Lower lobe of right lung (tissue), 2 donors: ENCODE measurements around the gene CTRB2. TPM values are rescaled to one million over a fixed set of nuclear protein-coding genes. Genes with fewer than 3 reads are reported as not detected.

Experiments used
- ATAC-seq, 2 donors: fragments of 200-7000 bp; cut with Tn5 transposase; one replicate each; pipeline ENCODE4 v1.9.1; 2020 to 2022; ENCODE audit warnings: mild to moderate bottlenecking in 2 of 2, moderate library complexity in 2 of 2
- DNase-seq: peaks from one replicate; pipeline ENCODE4 v3.0.0-alpha.2; 2020
- H3K27ac ChIP-seq: fragments of 200-600 bp; one replicate; pipeline ENCODE4 v1.8.0; 2022
- H3K27me3 ChIP-seq: fragments of 200-600 bp; one replicate; pipeline ENCODE4 v1.8.0; 2022; ENCODE audit warnings: low read depth
- H3K36me3 ChIP-seq: fragments of 200-600 bp; one replicate; pipeline ENCODE4 v1.8.0; 2022; ENCODE audit warnings: mild to moderate bottlenecking
- H3K4me1 ChIP-seq: fragments of 200-600 bp; one replicate; pipeline ENCODE4 v1.8.0; 2022
- H3K4me3 ChIP-seq: fragments of 200-600 bp; one replicate; pipeline ENCODE4 v1.8.0; 2022; ENCODE audit warnings: mild to moderate bottlenecking
- H3K9me3 ChIP-seq: fragments of 200-600 bp; one replicate; pipeline ENCODE4 v1.8.0; 2022
- intact Hi-C: fragments of 100-400 bp; cut with DNase I; formaldehyde crosslinking; loops from one replicate; pipeline ENCODE4 v1.11.0; 2022
- total RNA-seq: library from RNA; stranded (reverse); fragmentation: NEBNext Ultra II Directional; extraction: Animal tissue kit (Norgen Biotek cat#: 25700); gene quantifications from one replicate; pipeline ENCODE4 v1.2.1, GENCODE V29; 2021
- TF ChIP-seq, protein P1 (sequence below): fragments of 200-600 bp; IDR thresholded peaks from one replicate; pipeline ENCODE4 v1.8.0; 2022; ENCODE audit warnings: antibody characterized with exemption, mild to moderate bottlenecking
- donor health status: DM: no; HTN: yes; CAD: no; lungs with severe emphysema.

Gene CTRB2
- total RNA-seq, 1 donor from 2014 or later = 0.44 TPM

GRCh38 chr16:75235721-75236193 lies 28.8 kb upstream of the CTRB2 start:
- Histone ChIP-seq H3K27me3 (no peaks in the 10 kb centered on the region), H3K4me1 (peaks cover 36% of the 10 kb centered on the region), H3K9me3 (no peaks in the 10 kb centered on the region), H3K36me3 (peaks cover 69% of the 10 kb centered on the region), H3K27ac (no peak overlapping the region), H3K4me3 (no peak overlapping the region)
- TF ChIP-seq, protein P1, sequence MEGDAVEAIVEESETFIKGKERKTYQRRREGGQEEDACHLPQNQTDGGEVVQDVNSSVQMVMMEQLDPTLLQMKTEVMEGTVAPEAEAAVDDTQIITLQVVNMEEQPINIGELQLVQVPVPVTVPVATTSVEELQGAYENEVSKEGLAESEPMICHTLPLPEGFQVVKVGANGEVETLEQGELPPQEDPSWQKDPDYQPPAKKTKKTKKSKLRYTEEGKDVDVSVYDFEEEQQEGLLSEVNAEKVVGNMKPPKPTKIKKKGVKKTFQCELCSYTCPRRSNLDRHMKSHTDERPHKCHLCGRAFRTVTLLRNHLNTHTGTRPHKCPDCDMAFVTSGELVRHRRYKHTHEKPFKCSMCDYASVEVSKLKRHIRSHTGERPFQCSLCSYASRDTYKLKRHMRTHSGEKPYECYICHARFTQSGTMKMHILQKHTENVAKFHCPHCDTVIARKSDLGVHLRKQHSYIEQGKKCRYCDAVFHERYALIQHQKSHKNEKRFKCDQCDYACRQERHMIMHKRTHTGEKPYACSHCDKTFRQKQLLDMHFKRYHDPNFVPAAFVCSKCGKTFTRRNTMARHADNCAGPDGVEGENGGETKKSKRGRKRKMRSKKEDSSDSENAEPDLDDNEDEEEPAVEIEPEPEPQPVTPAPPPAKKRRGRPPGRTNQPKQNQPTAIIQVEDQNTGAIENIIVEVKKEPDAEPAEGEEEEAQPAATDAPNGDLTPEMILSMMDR = no peak
- ATAC-seq = no peak
- intact Hi-C loops = loop anchor here (10.0 kb wide), 1 partner anchor 149 kb away; no protein-coding TSS in a partner anchor
- DNase-seq = peak; percentile 47

DNA sequence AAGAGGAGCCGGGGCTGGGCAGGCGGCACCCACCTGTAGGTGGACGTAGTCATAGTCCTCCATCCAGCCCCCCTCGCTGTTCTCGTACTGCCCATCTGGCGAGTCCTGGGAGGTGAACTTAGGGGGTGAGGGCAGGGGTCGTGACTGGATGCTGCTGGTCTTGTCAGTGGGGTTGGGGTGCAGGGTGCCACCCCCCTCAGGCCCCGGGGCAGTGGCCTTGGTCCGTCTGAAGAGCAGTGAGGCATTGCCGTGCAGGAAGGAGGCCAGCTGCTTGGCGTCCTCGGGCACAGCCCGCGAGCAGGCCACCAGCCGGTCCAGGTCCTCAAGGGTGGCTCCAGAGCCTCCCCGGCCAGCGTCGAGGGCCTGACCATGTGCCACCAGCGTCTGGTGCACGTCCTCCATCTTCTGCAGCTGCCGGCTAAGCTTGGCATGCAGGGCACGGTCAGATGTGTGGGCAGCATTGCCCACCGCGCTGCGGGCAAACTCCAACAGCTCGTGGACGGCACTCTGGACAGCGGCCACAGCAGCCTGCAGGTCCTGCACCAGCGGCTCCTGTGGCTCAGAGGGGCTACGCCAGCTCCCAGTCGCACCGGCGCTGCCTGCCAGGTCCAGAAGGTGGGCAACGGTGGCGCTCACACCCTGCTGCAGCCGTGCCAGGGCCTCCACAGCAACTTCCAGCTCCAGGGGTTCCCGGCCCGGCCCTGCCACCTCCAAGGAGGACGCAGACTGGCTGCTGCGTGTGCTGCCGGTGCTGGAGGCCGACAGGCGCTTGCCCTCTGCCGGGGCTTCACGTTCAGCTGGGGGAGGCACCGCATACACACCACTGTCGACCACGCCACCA lies 28.1 kb upstream of the CTRB2 start:
- intact Hi-C loops = loop anchor here (10.0 kb wide), 1 partner anchor 150 kb away; no protein-coding TSS in a partner anchor
- Histone ChIP-seq H3K36me3 (peaks cover 66% of the 10 kb centered on the region), H3K27me3 (no peaks in the 10 kb centered on the region), H3K4me1 (peaks cover 37% of the 10 kb centered on the region), H3K4me3 (no peak overlapping the region), H3K27ac (peak overlapping the region; percentile 56), H3K9me3 (no peaks in the 10 kb centered on the region)
- no peak for ATAC-seq
- TF ChIP-seq, protein P1 = no peak
- DNase-seq = no peak

DNA sequence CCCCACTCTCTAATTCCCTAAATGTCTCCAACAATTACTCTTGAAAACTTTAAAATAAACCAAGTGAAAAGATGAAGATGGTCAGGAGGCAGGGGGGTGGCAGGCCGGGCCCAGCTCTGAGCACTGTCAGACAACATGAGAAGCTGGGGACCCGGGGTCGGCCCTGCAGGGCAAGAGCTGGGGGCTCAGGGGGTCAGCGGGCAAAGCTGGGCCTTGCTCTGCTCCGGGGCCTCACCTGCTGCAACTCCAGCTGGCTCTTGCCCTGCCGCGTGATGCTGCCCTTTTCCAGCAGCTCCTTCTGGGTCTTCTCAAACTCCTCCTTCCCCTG lies 26.6 kb upstream of the CTRB2 start:
- peaks cover 25% of the 10 kb centered on the region for H3K4me1 ChIP-seq
- DNase-seq (no peak), ATAC-seq (no peak)
- no peak overlapping the region for H3K27ac ChIP-seq
- no peaks in the 10 kb centered on the region for H3K27me3 ChIP-seq
- TF ChIP-seq, protein P1 = no peak
- H3K4me3 ChIP-seq = no peak overlapping the region
- H3K9me3 ChIP-seq = no peaks in the 10 kb centered on the region
- intact Hi-C loops = loop anchor here (10.0 kb wide), 1 partner anchor 151 kb away; no protein-coding TSS in a partner anchor
- peaks cover 74% of the 10 kb centered on the region for H3K36me3 ChIP-seq

DNA sequence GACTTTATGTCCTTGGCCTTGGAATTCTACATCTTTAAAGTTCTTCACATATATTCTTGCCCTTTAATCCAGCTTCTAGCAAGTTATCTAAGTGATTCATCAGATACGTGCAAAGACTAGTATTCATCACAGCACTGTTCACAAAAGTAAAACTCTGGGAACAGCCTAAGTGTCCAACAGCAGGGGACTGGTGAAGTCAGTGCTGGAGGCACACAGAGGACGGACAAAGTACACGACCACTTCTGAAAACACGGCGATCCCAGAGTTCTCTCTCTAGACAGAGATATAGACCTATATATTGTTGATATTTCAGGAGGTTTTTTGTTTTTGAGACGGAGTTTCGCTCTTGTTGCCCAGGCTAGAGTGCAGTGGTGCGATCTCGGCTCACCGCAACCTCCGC lies 24.6 kb upstream of the CTRB2 start:
- H3K27me3 ChIP-seq = no peaks in the 10 kb centered on the region
- H3K27ac ChIP-seq = no peak overlapping the region
- peaks cover 77% of the 10 kb centered on the region for H3K36me3 ChIP-seq
- no peak for DNase-seq
- ATAC-seq = no peak
- no peak overlapping the region for H3K4me3 ChIP-seq
- H3K4me1 ChIP-seq = peaks cover 16% of the 10 kb centered on the region
- intact Hi-C loops = loop anchor here (10.0 kb wide), 1 partner anchor 153 kb away; no protein-coding TSS in a partner anchor
- TF ChIP-seq, protein P1 = no peak
- H3K9me3 ChIP-seq = no peaks in the 10 kb centered on the region

DNA sequence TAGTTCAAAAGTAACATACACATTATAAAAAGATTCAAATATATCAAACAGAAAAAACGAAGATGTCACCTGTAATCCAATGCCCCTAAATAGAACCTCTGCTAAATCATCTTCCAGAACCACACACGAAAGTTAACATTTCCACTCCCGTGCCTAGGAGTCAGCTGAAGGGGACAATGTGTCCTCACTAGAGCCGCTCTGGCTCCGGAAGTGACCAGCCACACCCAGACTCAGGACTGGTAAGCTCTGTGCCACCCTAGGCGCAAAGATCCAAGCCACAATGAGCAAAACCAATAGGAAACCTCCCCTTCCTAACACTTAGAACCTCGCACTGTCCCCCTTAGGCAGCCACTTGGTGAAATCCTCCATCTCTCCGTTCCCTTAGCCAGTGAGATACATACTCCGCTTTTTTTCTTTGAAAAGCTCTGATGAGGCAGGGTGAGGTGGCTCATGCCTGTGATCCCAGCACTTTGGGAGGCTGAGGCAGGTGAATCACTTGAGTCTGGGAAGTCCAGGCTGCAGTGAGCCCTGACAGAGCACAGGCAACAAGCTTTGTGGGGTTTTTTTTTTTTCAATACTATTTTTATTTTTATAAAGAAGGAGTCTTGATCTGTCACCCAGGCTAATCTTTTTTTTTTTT lies 23.6 kb upstream of the CTRB2 start:
- Histone ChIP-seq H3K4me1 (peaks cover 16% of the 10 kb centered on the region), H3K4me3 (no peak overlapping the region), H3K27me3 (no peaks in the 10 kb centered on the region), H3K27ac (no peak overlapping the region), H3K36me3 (peaks cover 73% of the 10 kb centered on the region), H3K9me3 (no peaks in the 10 kb centered on the region)
- DNase-seq (no peak), ATAC-seq (no peak)
- TF ChIP-seq, protein P1 = no peak
- intact Hi-C loops = loop anchor here (10.0 kb wide), 1 partner anchor 154 kb away; no protein-coding TSS in a partner anchor
